Measurements from ENCODE around the gene THAP7.
"Not testable (repeated sequence)": the region's sequence is repeated elsewhere in the genome, so short reads cannot be mapped to it uniquely, and the experiment has no call there.

THAP7 gene

GRCh38 chr22:21012446-21013407, 10.8 kb upstream of the THAP7 start:
- DNase-seq, result no peak

- DNase-seq, result no peak
Measured at GRCh38 chr22:21010426-21011113, 8.7 kb upstream of the THAP7 start.

- DNase-seq, result no peak
Measured at GRCh38 chr22:21009638-21010425, 7.9 kb upstream of the THAP7 start.

GRCh38 chr22:21009208-21009607, 7.3 kb upstream of the THAP7 start:
- DNase-seq, result not testable (repeated sequence)

GRCh38 chr22:21003782-21004181, 1.9 kb upstream of the THAP7 start:
- DNase-seq, result no peak

GRCh38 chr22:21000987-21001600, 824 bp downstream of the THAP7 start:
- DNase-seq, result no peak

- DNase-seq, result no peak
Measured at GRCh38 chr22:21000207-21000986, 1.5 kb downstream of the THAP7 start.

- DNase-seq, result no peak
Measured at GRCh38 chr22:20999350-21000206, 2.3 kb downstream of the THAP7 start.

- no peak for DNase-seq
Measured at GRCh38 chr22:20998411-20999336, 3.2 kb downstream of the THAP7 start.

- DNase-seq, result no peak
Measured at GRCh38 chr22:20997536-20998257, 4.2 kb downstream of the THAP7 start.

- no peak for DNase-seq
Measured at GRCh38 chr22:20996598-20997535, 5.1 kb downstream of the THAP7 start.

- DNase-seq, result no peak
Measured at GRCh38 chr22:20996031-20996410, 5.9 kb downstream of the THAP7 start.

- DNase-seq, result no peak
Measured at GRCh38 chr22:20995329-20996030, 6.4 kb downstream of the THAP7 start.

- no peak for DNase-seq
Measured at GRCh38 chr22:20994902-20995241, 7.0 kb downstream of the THAP7 start.

- DNase-seq, result no peak
Measured at GRCh38 chr22:20994128-20994901, 7.6 kb downstream of the THAP7 start.

GRCh38 chr22:20993304-20994127, 8.4 kb downstream of the THAP7 start:
- no peak for DNase-seq

Data from NCI-H1417 treated with DMSO at 0.1 percent for 48 hours (cell line).